HCT116 (cell line): ENCODE results near the gene CAPS.

Source experiments
- CBX3 ChIP-seq: IDR thresholded peaks from 2 replicates; pipeline ENCODE4 v1.6.1; 2012; ENCODE audit warnings: low read depth
- CEBPB ChIP-seq: IDR thresholded peaks from 2 replicates; pipeline ENCODE4 v1.6.1; 2012; ENCODE audit warnings: low read depth
- CTCF ChIP-seq, 3 experiments: fragments of 200-600 bp in 1 of 3; sonication (generic) in 1 of 3; IDR thresholded peaks in 2 of 3; conservative IDR thresholded peaks in 1 of 3; 2 replicates each; pipeline ENCODE4 v1.5.1; 2012 to 2017; ENCODE audit warnings: low read depth in 2 of 3, low read length in 2 of 3, antibody characterized with exemption in 1 of 3, borderline replicate concordance in 1 of 3, control low read depth in 1 of 3, mild to moderate bottlenecking in 1 of 3, mixed read lengths in 1 of 3, mixed run types in 1 of 3, moderate library complexity in 1 of 3; ENCODE audit not compliant: insufficient read depth in 1 of 3
- ELF1 ChIP-seq: IDR thresholded peaks from 2 replicates; pipeline ENCODE4 v1.6.1; 2012; ENCODE audit warnings: low read depth, borderline replicate concordance
- JUND ChIP-seq: IDR thresholded peaks from 2 replicates; pipeline ENCODE4 v1.6.1; 2012
- POLR2A ChIP-seq: IDR thresholded peaks from 2 replicates; pipeline ENCODE4 v1.7.0; 2011; ENCODE audit warnings: borderline replicate concordance; ENCODE audit not compliant: insufficient read depth, insufficient read length; ENCODE audit errors: extremely low read depth
- REST ChIP-seq: IDR thresholded peaks from 2 replicates; pipeline ENCODE4 v1.6.1; 2012; ENCODE audit warnings: low read depth

- TF ChIP-seq POLR2A: peak; percentile 37
- no peak; the same call in 1 of the 2 replicates for TF ChIP-seq ELF1
- no peak for TF ChIP-seq CBX3
- TF ChIP-seq CTCF (IDR thresholded peaks at IDR 0.05 in 2 of 3, conservative IDR thresholded peaks at IDR 0.05 in 1 of 3; ENCODE audit: borderline replicate concordance in 1 of 3, insufficient read depth in 1 of 3, low read depth in 2 of 3, low read length in 2 of 3): no peak
- TF ChIP-seq CEBPB: no peak
- no peak for TF ChIP-seq JUND
- no peak for TF ChIP-seq REST
These were observed 9.5 kb upstream of the CAPS start, which contains the start of gene VMAC for GRCh38 chr19:5904352-5905113.
